HUES64 (cell line): Measurements from ENCODE around the gene GRM7.

Source experiments
- H3K27ac ChIP-seq: 2 replicates; pipeline ENCODE4 v1.7.0; 2013; ENCODE audit warnings: low read depth, low read length, inconsistent platforms
- H3K27me3 ChIP-seq: 2 replicates; pipeline ENCODE4 v1.6.1; 2013; ENCODE audit warnings: mild to moderate bottlenecking, low read length; ENCODE audit not compliant: insufficient read depth
- H3K36me3 ChIP-seq: 2 replicates; pipeline ENCODE4 v1.6.1; 2013; ENCODE audit warnings: mild to moderate bottlenecking, low read length; ENCODE audit not compliant: insufficient read depth
- H3K4me1 ChIP-seq: 2 replicates; pipeline ENCODE4 v1.6.1; 2013; ENCODE audit warnings: mild to moderate bottlenecking, low read length, moderate library complexity; ENCODE audit not compliant: insufficient read depth
- H3K4me3 ChIP-seq: 2 replicates; pipeline ENCODE4 v1.5.1; 2013; ENCODE audit warnings: mild to moderate bottlenecking, low read length, moderate library complexity
- H3K9ac ChIP-seq: 2 replicates; pipeline ENCODE4 v1.6.1; 2013; ENCODE audit warnings: mild to moderate bottlenecking, low read depth, low read length
- H3K9me3 ChIP-seq: 2 replicates; pipeline ENCODE4 v1.6.1; 2013; ENCODE audit warnings: low read depth, low read length; ENCODE audit not compliant: insufficient read depth
- WGBS: fragments of 150-250, 120-280 bp; methylation state at CpG from one replicate; pipeline ENCODE4 v1.1.7; 2013; ENCODE audit warnings: missing lambda C conversion rate; 5-methylcytosine and 5-hydroxymethylcytosine counted together

The GRM7 gene

DNA sequence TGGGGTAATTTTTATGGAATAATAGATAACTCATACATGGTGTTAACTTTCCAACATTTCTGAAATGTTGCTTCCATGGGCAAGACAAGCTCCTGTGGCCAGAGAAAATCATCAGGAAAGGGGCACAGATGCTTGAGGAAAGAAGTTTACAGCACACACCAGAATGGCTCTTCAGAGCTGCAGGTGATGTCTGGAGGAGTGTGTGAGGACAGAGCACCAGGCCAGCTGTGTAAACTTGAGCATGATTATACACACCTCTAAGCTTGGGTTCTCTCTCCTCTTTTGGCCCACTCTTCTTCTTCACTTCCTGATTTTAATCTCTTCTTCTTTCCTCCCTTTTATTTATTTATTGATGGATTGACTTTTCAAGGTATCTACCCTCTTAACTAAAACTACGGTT is 676.0 kb downstream of the GRM7 start:
- H3K4me1 ChIP-seq, result no peaks in the 10 kb centered on the region
- H3K36me3 ChIP-seq, result no peaks in the 10 kb centered on the region
- no peaks in the 10 kb centered on the region for H3K9me3 ChIP-seq
- H3K9ac ChIP-seq, result no peak overlapping the region
- H3K4me3 ChIP-seq, result no peak overlapping the region
- no peak overlapping the region for H3K27ac ChIP-seq
- 100% methylated on average over 1 of the region's 1 CpG for WGBS
- no peaks in the 10 kb centered on the region for H3K27me3 ChIP-seq

DNA sequence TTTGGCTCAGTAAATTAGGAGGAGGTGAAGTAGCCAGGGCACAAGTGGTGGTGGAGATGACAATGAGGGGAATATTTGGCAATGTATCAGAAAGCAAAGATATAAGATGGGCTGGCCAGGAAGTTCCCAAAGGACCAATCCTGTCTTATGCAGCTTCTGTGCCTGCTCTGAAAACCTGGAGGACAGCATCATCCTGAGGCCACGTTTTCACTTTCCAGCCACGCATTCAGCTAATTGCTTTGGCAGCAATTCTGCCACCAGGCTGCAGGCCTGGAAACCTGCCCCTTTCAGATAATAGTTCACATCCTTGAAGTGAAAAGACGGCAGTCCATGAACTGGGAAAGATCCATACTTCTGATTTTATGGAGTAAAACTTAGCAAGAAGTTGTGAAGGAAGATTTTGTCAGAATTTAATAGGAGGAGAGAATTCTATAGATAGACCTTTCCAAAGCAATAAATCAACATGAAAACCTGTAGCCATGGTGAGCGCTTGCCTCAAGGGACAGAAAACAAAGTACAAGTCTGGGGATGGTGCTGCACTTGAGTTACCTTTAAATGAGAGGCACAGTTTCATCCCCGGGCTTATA is 682.5 kb downstream of the GRM7 start:
- 93% methylated on average over 5 of the region's 5 CpGs for WGBS
- Histone ChIP-seq H3K27me3 (no peaks in the 10 kb centered on the region), H3K9me3 (no peaks in the 10 kb centered on the region)

DNA sequence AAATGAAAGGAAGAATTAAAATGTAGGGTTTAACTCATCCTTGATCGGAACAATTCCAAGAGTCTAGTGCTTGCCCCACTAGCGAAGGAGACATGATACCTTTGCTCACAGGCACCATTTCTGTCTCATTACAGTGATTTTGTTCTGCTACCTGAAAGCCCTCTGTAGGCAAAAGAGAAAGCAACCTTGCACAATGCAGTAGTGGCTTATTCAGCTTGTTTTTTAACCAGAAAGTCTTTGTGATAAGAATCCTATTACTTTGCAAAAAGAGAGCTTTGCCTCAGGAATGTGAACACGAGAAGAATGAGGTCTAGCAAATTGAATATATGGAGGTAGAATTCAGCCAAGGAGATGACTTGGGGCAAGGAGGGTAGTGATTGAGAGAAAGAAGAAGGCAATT is 684.4 kb downstream of the GRM7 start:
- H3K27ac ChIP-seq, result no peak overlapping the region
- H3K4me3 ChIP-seq, result no peak overlapping the region
- H3K27me3 ChIP-seq, result no peaks in the 10 kb centered on the region
- H3K4me1 ChIP-seq, result no peaks in the 10 kb centered on the region
- WGBS, result 96% methylated on average over 3 of the region's 3 CpGs
- H3K36me3 ChIP-seq, result no peaks in the 10 kb centered on the region
- H3K9me3 ChIP-seq, result no peaks in the 10 kb centered on the region
- H3K9ac ChIP-seq, result no peak overlapping the region

More for the DNA sequence above, 682.5 kb downstream of the GRM7 start:
- no peaks in the 10 kb centered on the region for H3K36me3 ChIP-seq
- no peak overlapping the region for H3K9ac ChIP-seq
- H3K4me1 ChIP-seq, result no peaks in the 10 kb centered on the region
- no peak overlapping the region for H3K27ac ChIP-seq
- no peak overlapping the region for H3K4me3 ChIP-seq

DNA sequence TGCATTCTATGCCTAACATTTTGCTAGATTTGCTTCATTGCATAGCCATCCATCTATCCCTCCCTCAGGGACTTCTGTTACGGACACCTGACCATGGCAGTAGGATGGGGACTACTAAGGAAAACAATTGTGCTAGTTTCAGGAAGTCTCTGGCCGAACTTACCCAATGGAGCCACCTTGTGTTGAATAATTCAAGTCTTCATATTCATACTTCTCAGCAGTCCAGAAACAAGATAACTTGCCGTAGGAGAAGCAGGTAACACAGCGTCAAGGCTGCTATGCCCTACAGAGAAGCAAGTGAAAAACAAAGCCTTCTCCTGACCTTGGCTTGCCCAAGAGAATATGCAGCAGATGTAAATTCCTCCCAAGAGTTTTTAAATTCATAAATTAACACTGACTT is 685.3 kb downstream of the GRM7 start:
- H3K9ac ChIP-seq, result no peak overlapping the region
- H3K27me3 ChIP-seq, result no peaks in the 10 kb centered on the region
- 87% methylated on average over 4 of the region's 4 CpGs for WGBS
- H3K4me3 ChIP-seq, result no peak overlapping the region
- no peaks in the 10 kb centered on the region for H3K36me3 ChIP-seq
- H3K9me3 ChIP-seq, result peaks cover 7% of the 10 kb centered on the region; the same call in 1 of the 2 replicates
- no peaks in the 10 kb centered on the region for H3K4me1 ChIP-seq
- no peak overlapping the region for H3K27ac ChIP-seq

DNA sequence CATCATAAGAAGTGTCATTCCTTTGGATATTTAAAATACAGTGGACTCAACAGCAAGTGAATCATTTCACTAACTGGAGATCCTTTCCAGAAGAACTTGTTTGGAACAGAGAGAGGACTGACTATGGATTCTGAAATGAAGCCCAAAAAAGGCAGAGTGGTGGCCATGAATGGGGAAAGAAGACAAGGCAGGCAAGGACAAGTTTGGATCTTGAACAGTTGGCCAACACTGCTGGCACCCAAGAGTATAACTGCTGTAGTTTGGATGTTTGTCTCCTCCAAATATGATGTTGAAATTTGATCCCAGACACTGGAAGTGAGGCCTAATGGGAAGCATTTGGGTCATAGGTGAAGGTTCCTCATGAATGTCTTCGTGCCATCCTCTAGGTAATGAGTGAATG is 686.9 kb downstream of the GRM7 start:
- peaks cover 22% of the 10 kb centered on the region for H3K9me3 ChIP-seq
- no peak overlapping the region for H3K27ac ChIP-seq
- WGBS, result 94% methylated on average over 1 of the region's 1 CpG
- H3K4me3 ChIP-seq, result no peak overlapping the region
- H3K36me3 ChIP-seq, result no peaks in the 10 kb centered on the region
- no peaks in the 10 kb centered on the region for H3K4me1 ChIP-seq
- H3K9ac ChIP-seq, result no peak overlapping the region
- no peaks in the 10 kb centered on the region for H3K27me3 ChIP-seq

DNA sequence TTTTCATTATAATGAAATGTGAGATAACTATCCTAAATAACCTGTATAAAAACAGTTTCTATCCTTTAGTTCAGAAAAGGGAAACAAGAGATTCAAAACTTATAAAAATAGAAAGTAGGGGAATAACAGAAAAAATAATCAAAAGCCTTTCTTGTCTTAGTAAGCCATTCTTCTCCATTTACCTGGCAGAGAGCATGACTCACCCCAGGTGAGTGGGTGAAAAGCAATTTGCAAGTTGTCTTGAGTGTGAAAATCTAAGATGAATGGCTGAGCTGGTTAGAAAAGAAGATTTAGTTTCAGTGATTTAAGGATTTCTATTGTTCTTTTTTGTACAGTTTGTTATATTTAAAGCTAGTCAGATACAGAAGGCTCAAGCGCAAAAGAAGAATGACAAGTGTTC is 702.0 kb downstream of the GRM7 start:
- Histone ChIP-seq H3K9me3 (no peaks in the 10 kb centered on the region), H3K9ac (no peak overlapping the region), H3K4me1 (peaks cover 5% of the 10 kb centered on the region; the same call in 1 of the 2 replicates), H3K4me3 (no peak overlapping the region), H3K27me3 (no peaks in the 10 kb centered on the region), H3K36me3 (no peaks in the 10 kb centered on the region), H3K27ac (no peak overlapping the region)
- 100% methylated on average over 1 of the region's 1 CpG for WGBS

DNA sequence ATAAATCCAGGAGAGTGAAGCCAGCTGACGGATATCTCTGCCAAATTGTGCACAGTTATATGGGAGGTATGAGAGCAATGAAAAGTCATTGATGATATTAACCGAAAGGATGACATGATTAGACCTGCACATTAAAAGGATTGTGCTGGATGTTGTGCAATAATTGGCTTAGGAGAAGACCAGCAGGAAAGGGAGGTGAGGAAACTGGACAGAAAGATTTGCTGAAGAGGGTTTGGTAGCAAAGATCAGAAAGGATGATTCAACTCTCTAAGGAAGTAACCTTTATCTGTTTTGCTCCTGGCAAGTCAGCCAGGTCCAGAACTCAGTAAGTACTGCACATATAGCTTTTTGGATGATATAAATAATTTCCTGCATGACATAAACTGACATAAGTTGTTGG is 704.7 kb downstream of the GRM7 start:
- 97% methylated on average over 2 of the region's 2 CpGs for WGBS
- no peak overlapping the region for H3K27ac ChIP-seq

DNA sequence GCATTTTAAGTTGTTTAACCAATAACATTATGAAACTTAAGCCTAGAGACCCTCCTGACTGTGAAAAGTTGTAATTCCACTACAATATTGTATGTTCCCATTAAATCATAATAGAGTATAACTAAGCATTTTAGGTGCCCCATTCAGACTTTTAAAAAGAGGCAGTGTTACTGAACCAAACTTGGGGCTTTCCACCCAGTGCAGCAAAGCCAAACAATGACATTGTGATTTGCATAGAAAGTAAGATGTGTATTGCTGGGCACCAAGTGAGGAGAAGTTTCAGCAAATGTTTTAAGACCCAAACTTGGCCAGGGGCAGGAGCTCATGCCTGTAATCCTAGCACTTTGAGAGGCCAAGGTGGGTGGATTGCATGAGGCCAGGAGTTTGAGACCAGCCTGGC is 706.2 kb downstream of the GRM7 start:
- H3K4me3 ChIP-seq, result no peak overlapping the region

More for the DNA sequence above, 704.7 kb downstream of the GRM7 start:
- H3K27me3 ChIP-seq, result no peaks in the 10 kb centered on the region
- no peak overlapping the region for H3K9ac ChIP-seq
- peaks cover 5% of the 10 kb centered on the region; the same call in 1 of the 2 replicates for H3K4me1 ChIP-seq
- H3K36me3 ChIP-seq, result no peaks in the 10 kb centered on the region
- H3K4me3 ChIP-seq, result no peak overlapping the region
- H3K9me3 ChIP-seq, result no peaks in the 10 kb centered on the region

DNA sequence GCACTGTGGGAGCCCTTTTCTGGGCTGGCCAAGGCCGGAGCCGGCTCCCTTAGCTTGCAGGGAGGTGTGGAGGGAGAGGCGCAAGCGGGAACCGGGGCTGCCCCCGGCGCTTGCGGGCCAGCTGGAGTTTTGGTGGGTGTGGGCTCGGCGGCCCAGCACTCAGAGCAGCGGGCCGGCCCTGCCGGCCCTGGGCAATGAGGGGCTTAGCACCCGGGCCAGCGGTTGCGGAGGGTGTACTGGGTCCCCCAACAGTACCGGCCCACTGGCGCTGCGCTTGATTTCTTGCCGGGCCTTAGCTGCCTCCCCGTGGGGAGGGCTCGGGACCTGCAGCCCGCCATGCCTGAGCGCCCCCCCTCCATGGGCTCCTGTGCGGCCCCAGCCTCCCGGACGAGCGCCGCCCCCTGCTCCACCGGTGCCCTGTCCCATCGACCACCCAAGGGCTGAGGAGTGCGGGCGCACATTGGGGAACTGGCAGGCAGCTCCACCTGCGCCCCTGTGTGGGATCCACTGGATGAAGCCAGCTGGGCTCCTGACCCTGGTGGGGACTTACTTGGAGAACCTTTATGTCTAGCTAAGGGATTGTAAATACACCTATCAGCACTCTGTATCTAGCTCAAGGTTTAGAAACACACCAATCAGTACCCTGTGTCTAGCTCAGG is 707.7 kb downstream of the GRM7 start:
- H3K27me3 ChIP-seq, result no peaks in the 10 kb centered on the region
- H3K9me3 ChIP-seq, result no peaks in the 10 kb centered on the region
- H3K36me3 ChIP-seq, result no peaks in the 10 kb centered on the region
- H3K27ac ChIP-seq, result no peak overlapping the region
- 97% methylated on average over 34 of the region's 34 CpGs for WGBS
- no peaks in the 10 kb centered on the region for H3K4me1 ChIP-seq
- no peak overlapping the region for H3K4me3 ChIP-seq
- no peak overlapping the region for H3K9ac ChIP-seq

More for the DNA sequence above, 706.2 kb downstream of the GRM7 start:
- peaks cover 2% of the 10 kb centered on the region; the same call in 1 of the 2 replicates for H3K4me1 ChIP-seq
- H3K9me3 ChIP-seq, result no peaks in the 10 kb centered on the region
- H3K9ac ChIP-seq, result no peak overlapping the region
- H3K27me3 ChIP-seq, result no peaks in the 10 kb centered on the region
- no peak overlapping the region for H3K27ac ChIP-seq
- no peaks in the 10 kb centered on the region for H3K36me3 ChIP-seq

DNA sequence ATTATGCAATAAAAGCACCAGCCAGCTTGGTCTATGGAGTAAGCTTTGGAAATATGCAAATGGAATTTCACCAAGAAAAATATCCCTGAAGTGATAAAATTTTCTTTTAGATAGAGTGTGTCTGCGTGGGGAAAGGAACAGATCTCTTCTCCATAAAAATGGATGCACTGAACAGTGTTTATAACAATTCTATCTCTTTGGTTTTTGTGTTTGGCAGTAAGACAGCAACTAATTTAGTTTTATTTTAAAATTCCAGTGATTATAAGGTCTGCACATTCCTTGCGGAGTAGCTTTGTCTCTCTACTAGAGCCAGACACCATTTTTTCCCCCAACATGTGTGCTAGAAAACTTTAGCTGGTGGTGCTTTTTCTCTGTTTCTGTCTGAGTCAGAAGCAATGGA is 712.4 kb downstream of the GRM7 start:
- H3K4me1 ChIP-seq, result no peaks in the 10 kb centered on the region
- H3K9ac ChIP-seq, result no peak overlapping the region
- 100% methylated on average over 1 of the region's 2 CpGs for WGBS
- H3K4me3 ChIP-seq, result no peak overlapping the region
- no peaks in the 10 kb centered on the region for H3K27me3 ChIP-seq
- H3K36me3 ChIP-seq, result no peaks in the 10 kb centered on the region
- H3K27ac ChIP-seq, result no peak overlapping the region
- H3K9me3 ChIP-seq, result no peaks in the 10 kb centered on the region

DNA sequence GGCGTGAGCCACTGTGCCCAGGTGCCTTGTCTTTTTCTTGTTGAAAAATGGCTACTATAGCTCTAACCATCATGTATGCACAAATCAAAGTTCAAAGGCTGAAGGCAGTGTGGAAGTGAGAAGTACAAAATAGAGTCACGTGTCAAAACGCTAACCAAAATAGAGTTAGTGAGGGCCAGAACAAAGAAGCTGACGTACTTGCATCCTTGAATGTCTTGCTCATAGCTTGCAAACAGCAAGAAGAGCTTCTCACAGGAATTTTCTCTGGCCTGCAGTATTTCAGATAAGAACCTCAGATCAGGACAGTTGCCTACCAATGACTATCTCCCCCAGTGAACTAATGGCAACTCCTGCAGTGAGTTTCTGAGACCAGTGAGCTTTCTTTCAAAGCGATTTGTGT is 713.5 kb downstream of the GRM7 start:
- no peaks in the 10 kb centered on the region for H3K27me3 ChIP-seq
- H3K4me3 ChIP-seq, result no peak overlapping the region
- no peaks in the 10 kb centered on the region for H3K36me3 ChIP-seq
- 93% methylated on average over 5 of the region's 5 CpGs for WGBS
- no peaks in the 10 kb centered on the region for H3K9me3 ChIP-seq
- no peak overlapping the region for H3K9ac ChIP-seq
- no peak overlapping the region for H3K27ac ChIP-seq
- H3K4me1 ChIP-seq, result no peaks in the 10 kb centered on the region

DNA sequence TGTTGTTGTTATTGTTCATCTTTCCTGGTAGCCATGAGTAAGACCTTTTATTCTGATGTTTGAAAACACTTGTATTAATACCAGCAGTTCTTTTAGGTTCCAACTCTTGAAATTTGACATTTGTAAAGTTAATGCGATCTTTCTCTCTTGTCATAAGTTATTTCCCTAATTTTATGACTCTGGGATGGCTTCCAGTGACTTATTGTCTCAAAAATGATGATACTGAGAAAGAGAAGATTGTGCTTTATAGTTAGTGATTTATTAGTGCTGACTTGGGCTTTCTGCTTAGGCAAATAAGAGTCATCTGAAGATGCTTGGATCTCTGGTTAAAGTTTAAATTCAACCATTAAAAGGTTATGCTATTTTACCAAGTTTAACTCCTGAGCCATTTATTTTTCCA is 715.2 kb downstream of the GRM7 start:
- Histone ChIP-seq H3K36me3 (no peaks in the 10 kb centered on the region), H3K4me3 (no peak overlapping the region), H3K4me1 (no peaks in the 10 kb centered on the region), H3K27ac (no peak overlapping the region), H3K9me3 (no peaks in the 10 kb centered on the region), H3K9ac (no peak overlapping the region), H3K27me3 (no peaks in the 10 kb centered on the region)
- 100% methylated on average over 1 of the region's 1 CpG for WGBS
